ENCODE results near the gene MLKL. TPM values are rescaled to one million over a fixed set of nuclear protein-coding genes. Genes with fewer than 3 reads are reported as not detected.

The MLKL gene
- total and polyA plus RNA-seq, 2 of the 13 experiments (the other 11 are each of a cell fraction or from before 2014, with no cell fraction given) = 6.4 to 10.7 TPM

GRCh38 chr16:74732707-74733350 is 32.2 kb upstream of the MLKL start:
- no peak overlapping the region for H3K27ac ChIP-seq (ENCODE audit: extremely low read length, insufficient read depth, low read length)
- BruUV-seq (replicated peaks) = no TSS peak
- WGBS (ENCODE audit: low lambda C conversion rate) = 76% methylated on average over 14 of the region's 15 CpGs
- H3K4me3 ChIP-seq (replicated peaks in 1 of 3; ENCODE audit: insufficient read depth in 1 of 3, low read depth in 2 of 3, low read length in 3 of 3) = no peak overlapping the region
- H3K4me2 ChIP-seq (ENCODE audit: low read depth, low read length) = 0 out of 2 replicates have a peak overlapping the region, but pooled peaks have one; percentile 38
- intact Hi-C loops (cut with micrococcal nuclease; ENCODE audit: unreplicated experiment) = no loop called here
- H2AFZ ChIP-seq (ENCODE audit: low read length) = no peak overlapping the region
- H3K36me3 ChIP-seq (replicated peaks in 1 of 2; ENCODE audit: control insufficient read depth in 1 of 2, insufficient read depth in 2 of 2, low read length in 2 of 2) = no peaks in the 10 kb centered on the region
- ChIA-PET CTCF (ENCODE audit: low intra/inter-chr PET ratio, low total read pairs) (no interaction called here), POLR2A (no interaction called here)
- no peaks in the 10 kb centered on the region for H4K20me1 ChIP-seq (ENCODE audit: insufficient read depth, low read length)
- no peak overlapping the region for H3K9ac ChIP-seq (ENCODE audit: insufficient read depth, low read depth, low read length)
- peaks cover 9 to 46% of the 10 kb centered on the region in 2 experiments for H3K27me3 ChIP-seq (ENCODE audit: control insufficient read depth in 1 of 2, insufficient read depth in 2 of 2, low read length in 2 of 2)
- H3K9me3 ChIP-seq (ENCODE audit: low read length) = no peaks in the 10 kb centered on the region
- ATAC-seq (no peak), FAIRE-seq (peak; percentile 34), DNase-seq (ENCODE audit: low spot score) (no peak)
- in situ Hi-C loops (cut with HindIII; ENCODE audit: extremely low pct_ligation_motif_present, low pct_unique_long_range_greater_than_20kb) = no loop called here
- H3K79me2 ChIP-seq (ENCODE audit: insufficient read depth, low read length) = no peaks in the 10 kb centered on the region
- H3K4me1 ChIP-seq (ENCODE audit: insufficient read depth, low read length) = peaks cover 66% of the 10 kb centered on the region
- TF ChIP-seq SMC3 (IDR thresholded peaks at IDR 0.05; ENCODE audit: low read length) (no peak), ZFX (CRISPR knock-in tag; IDR thresholded peaks at IDR 0.05; ENCODE audit: low read depth) (0 out of 2 replicates have a peak, but pooled peaks have one; percentile 9), ZNF317 (CRISPR knock-in tag; IDR thresholded peaks at IDR 0.05) (0 out of 2 replicates have a peak, but pooled peaks have one; percentile 5), ASH2L (IDR thresholded peaks at IDR 0.05; ENCODE audit: insufficient read length, low read depth, low read length) (no peak), ZBTB34 (CRISPR knock-in tag; IDR thresholded peaks at IDR 0.05) (no peak), SMAD9 (CRISPR knock-in tag; IDR thresholded peaks at IDR 0.05) (no peak), KDM4B (CRISPR knock-in tag; IDR thresholded peaks at IDR 0.05) (no peak)
- TF ChIP-seq, protein P1, sequence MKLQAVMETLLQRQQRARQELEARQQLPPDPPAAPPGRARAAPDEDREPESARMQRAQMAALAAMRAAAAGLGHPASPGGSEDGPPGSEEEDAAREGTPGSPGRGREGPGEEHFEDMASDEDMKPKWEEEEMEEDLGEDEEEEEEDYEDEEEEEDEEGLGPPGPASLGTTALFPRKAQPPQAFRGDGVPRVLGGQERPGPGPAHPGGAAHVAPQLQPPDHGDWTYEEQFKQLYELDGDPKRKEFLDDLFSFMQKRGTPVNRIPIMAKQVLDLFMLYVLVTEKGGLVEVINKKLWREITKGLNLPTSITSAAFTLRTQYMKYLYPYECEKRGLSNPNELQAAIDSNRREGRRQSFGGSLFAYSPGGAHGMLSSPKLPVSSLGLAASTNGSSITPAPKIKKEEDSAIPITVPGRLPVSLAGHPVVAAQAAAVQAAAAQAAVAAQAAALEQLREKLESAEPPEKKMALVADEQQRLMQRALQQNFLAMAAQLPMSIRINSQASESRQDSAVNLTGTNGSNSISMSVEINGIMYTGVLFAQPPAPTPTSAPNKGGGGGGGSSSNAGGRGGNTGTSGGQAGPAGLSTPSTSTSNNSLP (IDR thresholded peaks at IDR 0.05; ENCODE audit: low read depth, low read length) = no peak

All from HepG2 (cell line).